COLO668 (cell line): ENCODE results near the gene ATP5ME.
"Not testable (repeated sequence)": the region's sequence is repeated elsewhere in the genome, so short reads cannot be mapped to it uniquely, and the experiment has no call there.

Experiments used
- DNase-seq: peaks from one replicate; lab custom pipeline; 2025; ENCODE audit not compliant: unreplicated experiment; lab: John Stamatoyannopoulos, UW

ATP5ME gene

GRCh38 chr4:635851-636627 is 38.0 kb downstream of the ATP5ME start:
- no peak for DNase-seq

- DNase-seq: not testable (repeated sequence)
These were observed 38.8 kb downstream of the ATP5ME start for GRCh38 chr4:635066-635835.

GRCh38 chr4:634599-634985 is 39.5 kb downstream of the ATP5ME start:
- no peak for DNase-seq

GRCh38 chr4:633976-634598 is 40.0 kb downstream of the ATP5ME start:
- peak; percentile 29 for DNase-seq

- no peak for DNase-seq
These were observed 40.7 kb downstream of the ATP5ME start for GRCh38 chr4:633406-633805.

- DNase-seq: peak; percentile 75
These were observed 41.1 kb downstream of the ATP5ME start for GRCh38 chr4:632926-633325.

- DNase-seq: no peak
These were observed 41.8 kb downstream of the ATP5ME start for GRCh38 chr4:632196-632790.

GRCh38 chr4:630656-631055 is 43.4 kb downstream of the ATP5ME start:
- peak; percentile 58 for DNase-seq

- DNase-seq: peak; percentile 74
These were observed 44.0 kb downstream of the ATP5ME start for GRCh38 chr4:629915-630641.

GRCh38 chr4:629636-629914 is 44.5 kb downstream of the ATP5ME start:
- peak; percentile 78 for DNase-seq

- DNase-seq: no peak
These were observed 45.0 kb downstream of the ATP5ME start for GRCh38 chr4:628821-629635.

- no peak for DNase-seq
These were observed 45.8 kb downstream of the ATP5ME start for GRCh38 chr4:628311-628741.

- no peak for DNase-seq
These were observed 46.5 kb downstream of the ATP5ME start for GRCh38 chr4:627347-628125.

GRCh38 chr4:626201-627091 is 47.6 kb downstream of the ATP5ME start:
- DNase-seq: peak; percentile 48

- no peak for DNase-seq
These were observed 48.4 kb downstream of the ATP5ME start for GRCh38 chr4:625631-626161.

GRCh38 chr4:624705-625590 is 49.1 kb downstream of the ATP5ME start, which contains the start of gene PDE6B:
PDE6B (plus strand) TSS chr4:625573; CDS start chr4:625627, 54 bp downstream.
- DNase-seq: no peak
